PFSK-1 (cell line): ENCODE data around the gene FZD1.
A peak's percentile ranks its signal among the peaks of the same experiment; 100 is the strongest.

Experiments used
- FOXP2 ChIP-seq: optimal IDR thresholded peaks from 2 replicates; pipeline ENCODE3; 2011; ENCODE audit warnings: borderline replicate concordance, control low read depth, inconsistent platforms; ENCODE audit not compliant: insufficient read depth; ENCODE audit errors: extremely low read length, extremely low read depth
- POLR2AphosphoS5 ChIP-seq: IDR thresholded peaks from 2 replicates; pipeline ENCODE4 v1.6.1; 2012; ENCODE audit warnings: low read depth, mild to moderate bottlenecking, control low read depth, low read length, moderate library complexity
- REST ChIP-seq, 2 experiments: IDR thresholded peaks; 2 replicates each; pipeline versions ENCODE4 v1.6.1 to v1.8.0; 2011 to 2012; ENCODE audit warnings: low read depth in 2 of 2, low read length in 2 of 2, control low read depth in 1 of 2, inconsistent platforms in 1 of 2, mild to moderate bottlenecking in 1 of 2, moderate library complexity in 1 of 2; ENCODE audit not compliant: insufficient read depth in 1 of 2
- SIN3A ChIP-seq: IDR thresholded peaks from 2 replicates; pipeline ENCODE4 v1.6.1; 2012; ENCODE audit warnings: mild to moderate bottlenecking, low read length, moderate library complexity, borderline replicate concordance; ENCODE audit not compliant: insufficient read depth
- TAF1 ChIP-seq: IDR thresholded peaks from 2 replicates; pipeline ENCODE4 v1.6.1; 2012; ENCODE audit warnings: low read length, control low read depth, borderline replicate concordance; ENCODE audit not compliant: insufficient read depth

The FZD1 gene

GRCh38 chr7:91250706-91251105 lies 13.5 kb upstream of the FZD1 start:
- TF ChIP-seq FOXP2 (no peak), POLR2AphosphoS5 (no peak), SIN3A (no peak), TAF1 (no peak), REST (IDR thresholded peaks at IDR 0.05; ENCODE audit: insufficient read depth in 1 of 2, low read depth in 2 of 2, low read length in 2 of 2) (no peak)

- TF ChIP-seq POLR2AphosphoS5 = no peak
- TF ChIP-seq SIN3A = no peak
- TF ChIP-seq REST (IDR thresholded peaks at IDR 0.05; ENCODE audit: insufficient read depth in 1 of 2, low read depth in 2 of 2, low read length in 2 of 2) = no peak
- TF ChIP-seq TAF1 = no peak
- TF ChIP-seq FOXP2 = no peak
Measured at GRCh38 chr7:91251877-91252276, 12.4 kb upstream of the FZD1 start.

GRCh38 chr7:91263384-91264045 lies 718 bp upstream of the FZD1 start:
- no peak for TF ChIP-seq TAF1
- TF ChIP-seq SIN3A = 0 out of 2 replicates have a peak, but pooled peaks have one; percentile 11

- TF ChIP-seq FOXP2 (no peak), POLR2AphosphoS5 (no peak), SIN3A (no peak), REST (IDR thresholded peaks at IDR 0.05; ENCODE audit: insufficient read depth in 1 of 2, low read depth in 2 of 2, low read length in 2 of 2) (no peak), TAF1 (no peak)
Measured at GRCh38 chr7:91264924-91265681, 870 bp downstream of the FZD1 start.

- TF ChIP-seq SIN3A (no peak), TAF1 (no peak), REST (IDR thresholded peaks at IDR 0.05; ENCODE audit: insufficient read depth in 1 of 2, low read depth in 2 of 2, low read length in 2 of 2) (no peak), FOXP2 (no peak), POLR2AphosphoS5 (no peak)
Measured at GRCh38 chr7:91265693-91266066, 1.4 kb downstream of the FZD1 start.
